GM19438 (cell line): Measurements from ENCODE around the gene GRIN3B.

Experiments
- ATAC-seq: cut with Tn5 transposase; IDR thresholded peaks from one replicate; pipeline ENCODE4 v1.9.1; 2021; ENCODE audit warnings: low read depth; ENCODE audit not compliant: unreplicated experiment

The GRIN3B gene

DNA sequence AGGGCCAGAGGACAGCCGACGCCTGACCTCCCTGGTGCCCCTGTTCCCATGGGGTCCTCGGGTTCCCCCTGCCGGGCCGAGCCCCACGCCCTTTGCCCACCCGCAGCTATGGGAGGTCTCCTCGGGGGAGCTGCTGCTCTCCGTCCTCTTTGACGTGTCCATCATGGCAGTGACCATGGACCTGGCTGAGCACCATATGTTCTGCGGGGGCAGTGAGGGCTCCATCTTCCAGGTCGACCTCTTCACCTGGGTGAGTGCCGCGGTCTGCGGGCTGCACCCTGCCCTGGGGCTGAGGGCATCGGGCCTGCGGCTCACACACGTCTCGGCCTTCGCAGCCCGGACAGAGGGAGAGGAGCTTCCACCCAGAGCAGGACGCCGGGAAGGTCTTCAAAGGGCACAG lies 9.5 kb upstream of the GRIN3B start:
- ATAC-seq: no peak

DNA sequence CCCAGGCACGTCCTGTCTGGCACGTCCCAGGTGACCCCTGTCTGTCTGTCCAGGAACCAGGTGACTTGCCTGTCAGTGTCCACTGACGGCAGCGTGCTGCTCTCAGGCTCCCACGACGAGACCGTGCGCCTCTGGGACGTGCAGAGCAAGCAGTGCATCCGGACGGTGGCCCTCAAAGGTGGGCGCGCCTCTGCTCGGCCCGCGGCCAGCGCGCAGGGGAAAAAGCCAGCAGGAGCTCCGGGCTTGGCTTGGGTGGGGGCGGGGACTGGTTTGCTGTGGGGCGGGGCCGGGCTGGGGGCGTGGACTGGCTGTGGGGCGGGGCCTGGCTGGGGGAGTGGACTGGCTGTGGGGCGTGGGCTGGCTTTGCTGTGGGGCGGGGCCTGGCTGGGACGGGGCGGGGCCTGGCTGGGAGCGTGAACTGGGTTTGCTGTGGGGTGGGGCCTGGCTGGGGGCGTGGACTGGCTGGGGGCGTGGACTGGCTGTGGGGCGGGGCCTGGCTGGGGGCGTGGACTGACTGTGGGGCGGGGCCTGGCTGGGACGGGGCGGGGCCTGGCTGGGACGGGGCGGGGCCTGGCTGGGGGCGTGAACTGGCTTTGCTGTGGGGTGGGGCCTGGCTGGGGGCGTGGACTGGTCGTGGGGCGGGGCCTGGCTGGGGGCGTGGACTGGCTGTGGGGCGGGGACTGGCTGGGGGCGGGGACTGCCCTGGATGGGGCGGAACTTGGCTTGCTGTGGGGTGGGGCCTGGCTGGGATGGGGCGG lies 8.9 kb upstream of the GRIN3B start:
- no peak for ATAC-seq

DNA sequence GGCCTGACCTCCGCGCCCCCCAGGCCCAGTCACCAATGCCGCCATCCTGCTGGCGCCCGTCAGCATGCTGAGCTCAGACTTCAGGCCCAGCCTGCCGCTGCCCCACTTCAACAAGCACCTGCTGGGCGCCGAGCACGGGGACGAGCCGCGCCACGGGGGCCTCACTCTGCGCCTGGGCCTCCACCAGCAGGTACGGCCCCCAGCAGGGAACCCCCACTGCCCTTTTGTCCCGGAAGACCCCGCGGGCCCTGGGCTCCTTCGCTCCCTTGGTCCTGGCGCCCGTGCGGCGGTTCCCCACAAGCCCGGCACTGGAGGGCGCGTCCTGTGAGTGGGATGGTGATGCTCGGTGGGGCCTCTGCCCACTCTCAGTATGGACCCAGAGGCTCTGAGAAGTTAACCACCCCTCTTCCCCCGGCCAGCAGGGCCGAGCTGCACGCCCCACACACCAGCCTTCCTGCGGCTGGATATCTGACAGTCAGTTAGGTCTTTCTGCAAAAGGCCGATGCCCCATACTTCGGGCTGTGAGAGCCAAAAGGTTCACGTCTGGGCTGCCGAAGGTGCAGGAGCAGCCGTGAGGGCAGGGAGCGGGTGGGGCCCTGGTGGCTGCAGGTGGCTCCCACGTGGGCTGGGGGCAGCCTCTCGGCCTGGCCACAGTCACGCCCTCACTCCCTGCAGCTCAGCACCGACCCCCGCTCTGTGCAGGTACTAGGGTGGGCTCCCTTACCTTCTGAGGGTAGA lies 8.1 kb upstream of the GRIN3B start:
- ATAC-seq: no peak

DNA sequence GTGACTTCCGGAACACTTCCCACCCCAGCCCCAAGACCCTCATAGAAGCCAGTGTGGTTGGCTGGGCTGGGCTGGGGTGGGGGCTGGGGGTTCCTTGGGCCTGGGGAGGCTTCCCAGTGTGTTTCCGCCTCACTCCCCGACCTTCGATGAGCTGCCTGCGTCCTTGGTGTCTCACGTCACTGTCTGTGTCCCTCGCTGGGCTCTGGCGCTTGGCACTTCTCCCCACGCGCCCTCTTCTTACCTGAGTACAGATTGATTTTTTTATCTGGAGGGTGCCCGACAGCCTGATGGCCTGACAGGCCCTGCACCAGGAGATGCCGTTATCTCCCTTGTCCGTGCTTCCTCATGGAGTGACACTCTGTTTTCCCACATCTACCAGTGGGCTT lies 7.6 kb upstream of the GRIN3B start:
- no peak for ATAC-seq

DNA sequence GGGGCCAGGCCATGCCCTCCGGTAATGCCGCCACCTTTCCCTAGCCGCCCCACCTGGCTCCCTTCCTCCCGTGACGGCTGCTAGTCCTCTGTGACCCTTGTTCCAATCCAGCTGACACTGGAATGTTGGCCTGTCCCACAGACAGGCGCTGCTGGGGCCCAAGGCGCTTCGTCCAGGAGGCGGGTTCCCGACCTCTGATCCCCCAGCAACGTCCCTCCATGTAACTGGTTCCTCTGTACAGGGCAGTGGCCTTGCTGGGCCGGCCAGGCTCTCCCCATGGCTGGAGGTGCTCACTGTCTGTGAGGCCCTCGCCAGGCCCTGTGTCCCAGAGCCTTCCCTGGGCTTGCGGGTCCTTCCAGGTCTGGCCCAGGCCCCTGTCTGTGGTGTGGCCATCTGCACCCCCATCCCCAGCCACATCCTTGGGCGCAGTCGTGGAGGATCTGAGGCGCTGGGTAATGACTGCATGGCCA lies 6.8 kb upstream of the GRIN3B start:
- ATAC-seq: no peak

DNA sequence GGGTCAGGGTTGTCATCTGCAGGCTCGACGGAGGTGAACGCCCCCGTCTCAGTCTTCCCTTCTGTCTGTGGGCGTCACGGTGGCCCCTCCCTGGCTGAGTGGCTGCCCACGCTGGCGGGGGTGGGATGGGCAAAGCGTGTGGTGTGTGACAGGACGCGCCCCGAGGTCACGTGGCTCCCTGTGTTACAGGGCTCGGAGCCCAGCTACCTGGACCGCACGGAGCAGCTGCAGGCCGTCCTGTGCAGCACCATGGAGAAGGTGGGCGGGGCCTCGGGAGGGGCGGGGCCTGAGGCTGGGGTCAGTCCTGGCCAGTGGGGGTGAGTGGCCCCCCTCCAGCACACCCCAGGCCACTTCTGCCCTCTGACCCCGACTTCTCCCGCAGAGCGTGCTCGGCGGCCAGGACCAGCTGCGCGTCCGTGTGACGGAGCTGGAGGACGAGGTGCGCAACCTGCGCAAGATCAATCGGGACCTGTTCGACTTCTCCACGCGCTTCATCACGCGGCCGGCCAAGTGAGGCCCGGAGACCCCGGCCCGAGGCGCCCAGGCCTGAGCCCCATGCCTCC lies 6.3 kb upstream of the GRIN3B start:
- ATAC-seq: no peak

DNA sequence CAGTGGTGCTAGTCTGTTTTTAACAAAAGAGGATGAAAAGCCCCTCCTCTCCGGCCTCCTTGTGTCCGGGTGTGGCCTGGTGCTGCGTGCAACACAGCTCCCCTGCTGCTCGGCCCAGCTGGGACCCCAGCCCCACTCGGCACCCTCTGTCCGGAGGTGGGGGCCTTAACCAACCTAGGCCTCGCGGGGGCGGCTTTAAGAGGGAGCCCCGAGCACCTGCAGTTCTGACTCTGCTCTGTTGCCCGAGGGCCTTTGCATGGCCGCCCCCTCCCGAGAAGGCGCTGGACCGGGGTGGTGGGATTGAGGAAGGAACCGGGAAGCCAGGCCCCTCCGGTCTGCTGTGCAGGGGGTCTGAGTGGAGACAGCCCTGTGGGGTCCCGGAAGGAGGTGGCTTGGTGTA lies 5.7 kb upstream of the GRIN3B start:
- no peak for ATAC-seq

DNA sequence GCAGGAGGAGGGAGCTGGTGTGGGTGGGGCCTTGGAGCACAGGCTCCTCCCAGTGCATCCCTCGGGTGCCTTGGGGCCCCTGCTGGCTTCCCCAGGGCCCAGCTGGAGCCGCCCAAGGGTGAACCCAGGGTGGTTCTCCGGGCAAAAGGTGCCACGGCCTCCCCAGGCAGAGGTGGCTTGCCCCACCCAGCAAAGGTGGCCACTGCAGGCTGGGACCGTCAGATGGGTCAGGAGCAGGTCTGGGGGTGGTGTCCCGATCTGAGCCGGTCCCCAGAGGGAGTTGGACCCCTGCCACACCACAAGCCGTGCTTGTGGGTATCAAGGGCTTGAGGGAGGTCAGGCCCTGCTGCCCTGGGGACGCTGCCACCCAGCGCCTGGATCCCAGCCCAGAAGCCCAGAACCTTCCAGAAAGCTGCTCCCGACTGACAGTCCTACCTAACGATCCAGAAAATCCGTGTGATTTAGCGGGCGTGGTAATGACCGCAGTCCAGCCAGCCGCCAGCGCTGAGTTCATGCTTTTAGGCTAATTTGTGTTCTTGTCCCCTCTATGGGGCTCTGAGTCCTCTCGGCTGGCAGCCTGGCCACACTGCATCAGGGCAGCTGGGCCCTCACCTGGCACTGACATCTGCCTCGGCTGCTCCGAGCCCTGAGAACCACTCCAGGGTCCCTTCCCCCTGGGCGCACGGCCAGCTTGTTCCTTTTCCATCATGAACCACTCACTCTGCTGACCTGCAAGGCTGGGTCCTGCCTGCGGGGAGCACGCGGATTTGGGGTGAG lies 5.0 kb upstream of the GRIN3B start:
- no peak for ATAC-seq

DNA sequence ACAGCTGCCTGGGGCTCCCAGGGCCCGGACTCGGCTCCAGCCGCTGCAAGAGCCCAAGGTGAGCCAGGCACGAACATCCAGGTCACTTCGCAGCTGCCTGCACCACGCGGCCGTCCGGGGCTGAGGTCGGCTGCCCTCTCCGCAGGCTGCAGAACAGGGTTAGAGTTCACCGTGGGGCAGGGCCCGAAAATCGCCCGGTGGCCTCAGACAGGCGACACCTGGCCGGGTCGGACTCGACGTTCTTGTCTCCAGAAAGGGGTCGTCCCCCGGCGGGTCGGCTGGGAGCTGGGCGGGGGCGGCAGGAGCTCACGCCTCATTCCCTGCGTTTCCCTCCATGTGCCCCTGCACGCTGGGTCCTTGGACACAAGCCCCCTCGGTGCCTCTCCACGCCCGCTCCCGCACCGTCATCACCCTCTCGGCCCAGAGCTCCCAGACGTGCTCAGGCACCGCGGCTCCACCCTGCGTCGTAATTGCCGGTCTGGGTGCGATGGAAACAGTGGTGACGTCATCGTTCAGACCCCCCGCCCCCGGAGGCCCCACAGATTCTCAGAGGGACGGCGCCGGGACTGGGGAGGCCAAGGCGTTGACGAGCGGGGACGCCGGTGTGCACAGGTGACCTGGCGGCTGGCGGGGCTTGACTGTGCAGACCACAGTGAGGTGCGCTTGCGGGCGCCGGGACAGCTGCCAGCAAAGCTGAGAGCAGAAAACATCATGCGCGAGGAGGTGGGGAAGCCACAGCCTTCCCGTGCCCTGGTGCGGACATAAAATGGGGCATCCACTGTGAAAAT lies 4.0 kb upstream of the GRIN3B start:
- ATAC-seq: no peak

DNA sequence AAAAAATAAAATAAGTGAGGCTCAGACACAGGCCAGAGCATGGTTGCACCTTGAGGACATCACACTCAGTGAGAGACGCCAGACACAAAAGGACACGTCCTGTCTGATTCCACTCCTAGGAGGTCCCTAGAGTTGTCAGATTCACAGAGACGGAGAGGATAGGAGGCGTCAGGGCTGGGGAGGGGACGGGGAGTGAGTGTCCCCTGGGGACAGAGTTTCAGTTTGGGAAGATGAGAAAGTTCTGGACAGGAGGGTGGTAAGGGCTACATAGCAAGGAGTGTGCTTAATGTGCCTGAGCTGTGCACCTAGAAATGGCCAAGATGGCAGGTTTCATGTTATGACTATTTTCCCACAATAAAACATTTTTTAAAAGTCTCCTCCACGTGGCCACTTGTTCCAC lies 2.2 kb upstream of the GRIN3B start:
- no peak for ATAC-seq

DNA sequence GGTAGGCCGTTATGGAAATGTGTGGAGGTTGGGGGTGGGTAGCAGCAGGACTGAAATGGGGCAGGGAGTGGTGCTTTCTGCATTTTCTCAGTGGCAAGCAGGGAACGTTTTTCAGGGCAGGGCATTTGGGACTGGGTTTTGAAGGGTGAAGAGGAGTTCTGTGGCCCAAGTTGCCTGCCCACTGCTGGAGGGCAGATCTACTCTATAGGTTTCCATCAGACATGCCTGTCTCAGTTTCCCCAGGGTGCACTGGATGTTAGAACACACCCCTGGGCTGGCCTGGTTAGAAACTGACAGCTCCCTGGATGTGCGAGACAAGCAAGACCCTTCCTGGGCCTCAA lies 870 bp upstream of the GRIN3B start:
- ATAC-seq: no peak

DNA sequence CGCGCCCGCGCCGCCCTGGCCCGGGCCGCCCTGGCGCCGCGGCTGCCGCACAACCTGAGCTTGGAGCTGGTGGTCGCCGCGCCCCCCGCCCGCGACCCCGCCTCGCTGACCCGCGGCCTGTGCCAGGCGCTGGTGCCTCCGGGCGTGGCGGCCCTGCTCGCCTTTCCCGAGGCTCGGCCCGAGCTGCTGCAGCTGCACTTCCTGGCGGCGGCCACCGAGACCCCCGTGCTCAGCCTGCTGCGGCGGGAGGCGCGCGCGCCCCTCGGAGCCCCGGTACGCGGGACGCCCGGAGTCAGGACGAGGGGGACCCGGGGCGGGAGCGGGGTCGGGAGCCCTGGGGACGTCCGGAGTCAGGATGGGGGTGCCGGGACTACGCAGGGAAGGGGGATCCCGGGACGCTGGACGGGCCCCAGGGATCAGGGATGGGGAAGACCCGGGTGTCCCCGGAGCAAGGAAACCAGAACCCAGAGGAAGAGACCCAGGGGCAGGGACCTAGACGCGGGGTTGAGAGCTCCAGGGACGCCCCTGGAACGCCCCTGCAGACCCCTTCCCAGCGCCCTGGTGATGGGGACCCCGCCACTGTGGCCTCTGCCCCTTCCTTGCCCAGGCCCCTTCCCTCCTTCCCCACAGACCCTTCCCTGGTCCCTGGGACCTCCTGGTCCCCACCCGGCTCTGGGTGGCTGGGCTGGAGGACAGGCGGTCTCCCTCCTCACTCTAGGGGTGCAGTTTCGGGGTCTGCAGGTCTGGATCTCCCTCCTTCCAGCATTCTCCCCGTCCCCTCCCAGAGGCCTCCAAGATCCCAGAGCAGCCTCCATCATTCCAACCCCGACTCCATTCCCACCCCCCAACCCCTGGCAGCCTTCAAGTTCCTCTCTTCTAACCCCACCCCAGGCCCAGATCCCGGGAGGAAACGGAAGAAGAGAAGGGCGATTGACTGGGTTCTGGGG lies 645 bp downstream of the GRIN3B start:
- no peak for ATAC-seq

DNA sequence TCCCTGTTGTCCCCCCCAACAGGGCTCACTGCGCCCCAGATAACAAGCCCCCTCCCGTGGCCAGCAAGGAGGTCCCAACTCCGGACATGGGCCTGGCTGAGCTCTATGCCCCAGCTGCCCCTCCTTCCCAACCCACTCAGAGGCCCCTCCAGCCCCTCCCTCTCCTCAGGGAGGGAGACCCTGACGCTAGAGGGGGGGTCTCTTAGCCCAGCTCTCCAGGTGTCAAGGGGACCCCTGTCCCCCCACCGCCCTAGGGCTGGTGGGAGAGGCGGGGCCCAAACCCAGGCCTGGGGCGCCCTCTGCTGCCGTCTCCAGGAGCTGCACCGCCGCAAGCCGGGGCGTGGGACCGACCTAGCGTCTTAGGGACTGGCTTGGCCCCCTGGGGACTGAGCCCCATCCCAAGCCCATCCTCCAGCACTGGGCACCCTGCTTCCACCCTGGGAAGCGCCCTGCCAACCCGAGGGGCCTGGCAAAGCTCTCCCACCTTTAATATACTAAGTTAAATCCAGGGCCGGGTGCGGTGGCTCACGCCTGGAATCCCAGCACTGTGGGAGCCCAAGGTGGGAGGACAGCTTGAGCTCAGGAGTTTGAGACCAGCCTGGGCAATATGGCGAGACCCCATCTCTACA lies 1.4 kb downstream of the GRIN3B start:
- no peak for ATAC-seq

DNA sequence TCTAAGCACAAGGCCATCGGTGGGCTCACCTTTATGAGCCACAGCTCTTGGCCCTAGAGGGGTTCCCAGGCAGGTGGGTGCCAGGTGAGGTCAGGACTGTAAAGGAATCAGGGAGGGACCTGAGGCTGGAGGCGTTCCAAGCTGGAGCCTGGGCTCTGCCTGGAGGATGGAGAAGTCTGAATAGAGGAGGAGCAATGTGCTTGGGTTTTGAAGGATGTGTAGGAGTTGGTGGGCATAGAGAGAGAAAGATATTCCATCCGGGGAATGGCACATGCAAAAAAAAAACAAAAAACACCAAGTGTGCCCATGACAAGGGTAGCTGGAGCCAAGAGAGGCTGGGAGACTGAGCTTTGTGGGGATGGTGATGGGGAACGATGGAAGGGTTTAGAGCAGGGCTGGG lies 2.4 kb downstream of the GRIN3B start:
- no peak for ATAC-seq

DNA sequence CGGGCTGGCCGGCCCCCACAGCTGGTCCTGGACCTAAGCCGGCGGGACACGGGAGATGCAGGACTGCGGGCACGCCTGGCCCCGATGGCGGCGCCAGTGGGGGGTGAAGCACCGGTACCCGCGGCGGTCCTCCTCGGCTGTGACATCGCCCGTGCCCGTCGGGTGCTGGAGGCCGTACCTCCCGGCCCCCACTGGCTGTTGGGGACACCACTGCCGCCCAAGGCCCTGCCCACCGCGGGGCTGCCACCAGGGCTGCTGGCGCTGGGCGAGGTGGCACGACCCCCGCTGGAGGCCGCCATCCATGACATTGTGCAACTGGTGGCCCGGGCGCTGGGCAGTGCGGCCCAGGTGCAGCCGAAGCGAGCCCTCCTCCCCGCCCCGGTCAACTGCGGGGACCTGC lies 3.1 kb downstream of the GRIN3B start:
- ATAC-seq: no peak

DNA sequence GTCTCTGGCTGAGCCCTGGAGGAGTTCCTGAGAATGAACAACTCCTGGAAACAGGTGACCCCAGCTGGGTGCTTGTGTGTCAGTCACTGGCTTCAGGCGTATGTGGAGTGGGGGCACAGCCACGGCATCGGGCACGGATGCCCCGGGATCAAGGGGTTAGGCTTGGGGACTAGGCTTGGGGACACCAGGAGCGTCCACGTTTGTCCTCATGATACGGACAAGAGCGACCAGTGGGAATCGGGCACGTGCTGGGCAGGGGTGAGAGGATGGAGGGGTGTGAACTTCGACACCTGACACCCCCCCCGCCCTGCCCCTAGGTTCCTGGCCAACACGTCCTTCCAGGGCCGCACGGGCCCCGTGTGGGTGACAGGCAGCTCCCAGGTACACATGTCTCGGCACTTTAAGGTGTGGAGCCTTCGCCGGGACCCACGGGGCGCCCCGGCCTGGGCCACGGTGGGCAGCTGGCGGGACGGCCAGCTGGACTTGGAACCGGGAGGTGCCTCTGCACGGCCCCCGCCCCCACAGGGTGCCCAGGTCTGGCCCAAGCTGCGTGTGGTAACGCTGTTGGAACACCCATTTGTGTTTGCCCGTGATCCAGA lies 4.1 kb downstream of the GRIN3B start:
- ATAC-seq: no peak

DNA sequence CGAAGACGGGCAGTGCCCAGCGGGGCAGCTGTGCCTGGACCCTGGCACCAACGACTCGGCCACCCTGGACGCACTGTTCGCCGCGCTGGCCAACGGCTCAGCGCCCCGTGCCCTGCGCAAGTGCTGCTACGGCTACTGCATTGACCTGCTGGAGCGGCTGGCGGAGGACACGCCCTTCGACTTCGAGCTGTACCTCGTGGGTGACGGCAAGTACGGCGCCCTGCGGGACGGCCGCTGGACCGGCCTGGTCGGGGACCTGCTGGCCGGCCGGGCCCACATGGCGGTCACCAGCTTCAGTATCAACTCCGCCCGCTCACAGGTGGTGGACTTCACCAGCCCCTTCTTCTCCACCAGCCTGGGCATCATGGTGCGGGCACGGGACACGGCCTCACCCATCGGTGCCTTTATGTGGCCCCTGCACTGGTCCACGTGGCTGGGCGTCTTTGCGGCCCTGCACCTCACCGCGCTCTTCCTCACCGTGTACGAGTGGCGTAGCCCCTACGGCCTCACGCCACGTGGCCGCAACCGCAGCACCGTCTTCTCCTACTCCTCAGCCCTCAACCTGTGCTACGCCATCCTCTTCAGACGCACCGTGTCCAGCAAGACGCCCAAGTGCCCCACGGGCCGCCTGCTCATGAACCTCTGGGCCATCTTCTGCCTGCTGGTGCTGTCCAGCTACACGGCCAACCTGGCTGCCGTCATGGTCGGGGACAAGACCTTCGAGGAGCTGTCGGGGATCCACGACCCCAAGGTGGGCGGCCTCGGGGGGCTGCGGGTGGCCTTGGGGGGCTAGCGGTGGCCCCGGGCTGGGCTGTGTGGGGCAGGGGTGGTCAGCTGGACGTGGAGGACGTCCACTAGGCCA lies 4.8 kb downstream of the GRIN3B start:
- no peak for ATAC-seq
